Activated naive CD8-positive, alpha-beta T cell treated with anti-CD3 and anti-CD28 coated beads for 36 hours (primary cell): ENCODE data around the gene RAB29. TPM values are rescaled to one million over a fixed set of nuclear protein-coding genes. Genes with fewer than 3 reads are reported as not detected.

ENCODE experiments used
- DNase-seq: peaks from one replicate; pipeline ENCODE4 v3.0.0; 2021
- H3K27ac Mint-ChIP-seq: one replicate; pipeline ENCODE4 v1.8.0; 2022; ENCODE audit warnings: mild to moderate bottlenecking, moderate library complexity, mixed read lengths
- H3K27me3 Mint-ChIP-seq: one replicate; pipeline ENCODE4 v1.8.0; 2022; ENCODE audit warnings: mild to moderate bottlenecking, mixed read lengths
- H3K36me3 Mint-ChIP-seq: one replicate; pipeline ENCODE4 v1.8.0; 2021; ENCODE audit warnings: mild to moderate bottlenecking, mixed read lengths
- H3K4me1 Mint-ChIP-seq: one replicate; pipeline ENCODE4 v1.8.0; 2021; ENCODE audit warnings: mixed read lengths
- H3K4me3 Mint-ChIP-seq: one replicate; pipeline ENCODE4 v1.8.0; 2022; ENCODE audit warnings: mild to moderate bottlenecking, moderate library complexity, mixed read lengths
- H3K9me3 Mint-ChIP-seq: one replicate; pipeline ENCODE4 v1.8.0; 2022; ENCODE audit warnings: mixed read lengths
- total RNA-seq, 2 experiments: library from RNA; stranded (reverse); gene quantifications; one replicate each; pipeline ENCODE4 v1.2.3, GENCODE V29; 2021

Gene RAB29
- total RNA-seq, 2 experiments from 2014 or later = 31.0 to 31.7 TPM

DNA sequence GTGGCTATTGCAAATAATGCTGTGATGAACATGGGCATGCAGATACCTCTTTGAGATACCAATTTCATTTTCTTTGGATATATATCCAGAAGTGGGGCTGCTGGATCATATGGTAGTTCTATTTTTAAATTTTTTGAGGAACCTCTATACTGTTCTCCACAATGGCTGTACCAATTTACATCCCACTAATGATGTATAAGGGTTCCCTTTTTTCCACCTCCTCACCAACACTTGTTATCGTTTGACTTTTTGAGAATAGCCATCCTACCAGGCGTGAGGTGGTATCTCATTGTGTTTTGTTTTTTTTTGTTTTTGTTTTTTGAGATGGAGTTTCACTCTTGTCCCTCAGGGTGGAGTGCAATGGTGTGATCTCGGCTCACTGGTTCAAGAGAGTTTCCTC lies 18.7 kb downstream of the RAB29 start:
- no peak overlapping the region for H3K4me3 Mint-ChIP-seq
- H3K9me3 Mint-ChIP-seq = no peaks in the 10 kb centered on the region
- no peak overlapping the region for H3K27ac Mint-ChIP-seq
- H3K4me1 Mint-ChIP-seq = no peaks in the 10 kb centered on the region
- no peaks in the 10 kb centered on the region for H3K36me3 Mint-ChIP-seq
- DNase-seq = no peak
- H3K27me3 Mint-ChIP-seq = no peaks in the 10 kb centered on the region

DNA sequence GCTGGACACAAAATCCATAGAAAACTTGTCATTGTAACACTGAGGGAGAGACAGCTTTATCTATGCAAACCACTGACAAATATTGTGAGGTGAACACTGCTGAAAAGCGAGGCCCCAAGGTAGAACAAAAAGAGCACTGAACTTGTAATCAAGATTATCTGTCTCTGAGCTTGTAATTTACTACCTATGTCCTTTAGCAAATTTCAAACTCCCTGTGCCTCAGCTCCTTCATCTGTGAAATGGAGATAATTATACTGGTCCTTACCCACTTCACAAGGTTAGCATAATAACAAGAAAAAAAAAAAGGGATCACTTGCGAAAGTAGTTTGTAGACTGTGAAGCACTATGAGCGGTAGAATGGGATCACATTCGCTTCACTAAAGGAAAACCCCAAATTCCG lies 20.4 kb downstream of the RAB29 start:
- Mint-ChIP-seq H3K4me3 (no peak overlapping the region), H3K4me1 (peaks cover 10% of the 10 kb centered on the region), H3K36me3 (peaks cover 2% of the 10 kb centered on the region), H3K27ac (no peak overlapping the region), H3K9me3 (peaks cover 1% of the 10 kb centered on the region), H3K27me3 (peaks cover 4% of the 10 kb centered on the region)
- no peak for DNase-seq

DNA sequence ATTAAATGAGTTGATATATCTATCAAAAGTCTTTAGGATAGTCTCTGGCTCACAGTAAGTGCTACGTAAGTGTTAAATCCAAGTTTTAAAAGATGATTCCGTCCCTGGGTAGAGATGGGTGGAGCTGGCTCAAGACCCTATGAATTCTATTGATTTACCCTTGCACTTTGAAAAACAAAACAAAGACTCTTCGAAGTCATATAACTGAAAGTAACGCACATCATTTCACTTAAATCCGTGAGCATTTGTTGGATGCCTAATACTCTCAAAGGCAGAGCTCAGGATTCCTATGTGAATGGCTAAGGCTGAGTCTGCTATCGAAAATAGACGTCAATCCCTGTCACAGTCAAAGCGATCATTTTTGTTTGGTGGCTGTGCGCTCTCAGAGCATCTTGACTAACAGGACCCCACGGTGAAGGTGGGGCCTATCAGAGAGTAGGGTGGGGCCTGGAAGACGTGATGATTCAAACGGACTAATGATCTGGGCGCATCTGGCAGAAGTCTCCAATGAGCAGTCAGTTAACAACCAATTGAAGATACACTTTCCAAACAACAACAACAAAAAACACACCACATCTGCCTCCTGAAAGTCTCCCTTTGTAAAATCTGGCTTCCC lies 24.1 kb downstream of the RAB29 start:
- no peak for DNase-seq
- Mint-ChIP-seq H3K4me1 (peaks cover 30% of the 10 kb centered on the region), H3K36me3 (peaks cover 26% of the 10 kb centered on the region), H3K9me3 (peaks cover 1% of the 10 kb centered on the region), H3K27me3 (peaks cover 4% of the 10 kb centered on the region), H3K4me3 (peak overlapping the region; percentile 88), H3K27ac (peak overlapping the region; percentile 98)

DNA sequence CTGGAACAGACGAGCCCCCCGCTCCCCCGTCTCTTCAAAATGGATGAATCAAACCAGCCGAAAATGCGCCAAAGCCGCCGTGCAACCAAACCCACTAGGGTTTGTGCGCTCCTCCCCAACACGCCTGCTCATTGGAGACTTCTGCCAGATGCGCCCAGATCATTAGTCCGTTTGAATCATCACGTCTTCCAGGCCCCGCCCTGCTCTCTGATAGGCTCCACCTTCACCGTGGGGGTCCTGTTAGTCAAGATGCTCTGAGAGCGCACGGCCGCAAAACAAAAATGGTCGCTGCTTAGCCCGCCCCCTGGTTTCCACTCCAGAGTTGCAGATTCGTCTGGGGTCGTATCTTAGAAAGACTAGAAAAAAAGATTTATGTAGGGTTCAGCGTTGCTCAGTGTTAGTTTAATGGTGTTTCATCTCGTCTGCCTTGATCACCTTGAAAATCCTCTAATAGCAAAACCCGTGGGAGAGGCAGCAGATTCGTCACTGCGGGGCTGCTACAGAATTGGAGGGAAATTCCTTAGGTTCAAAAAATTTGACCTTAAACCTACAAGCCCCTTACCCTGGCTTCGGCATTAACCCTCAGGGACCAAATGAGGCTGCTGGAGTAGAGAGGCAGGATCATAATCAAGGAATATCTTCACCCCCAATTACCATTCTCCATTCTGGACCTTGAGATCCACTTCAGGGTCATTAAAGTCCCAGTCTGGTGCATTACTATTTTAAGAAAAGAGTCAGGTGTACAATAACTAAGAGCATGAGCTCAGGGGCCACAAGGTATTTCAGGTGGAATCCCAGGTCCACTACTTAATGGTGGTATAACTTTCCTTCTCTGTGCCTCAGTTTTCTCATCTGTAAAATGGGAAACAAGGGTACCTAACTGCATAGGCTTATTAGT lies 24.9 kb downstream of the RAB29 start, which contains the start of gene NUCKS1:
Gene NUCKS1 (minus strand): TSS at position 45 of the 898 bp plus-strand sequence. CDS start 209 bp downstream, outside the sequence.
- Mint-ChIP-seq H3K4me1 (peaks cover 32% of the 10 kb centered on the region), H3K27me3 (peaks cover 4% of the 10 kb centered on the region), H3K4me3 (peak within 1 kb of the TSS; percentile 95), H3K27ac (peak within 1 kb of the TSS; percentile 98), H3K9me3 (peaks cover 1% of the 10 kb centered on the region), H3K36me3 (peaks cover 28% of the 10 kb centered on the region)
- DNase-seq = peak; percentile 96

DNA sequence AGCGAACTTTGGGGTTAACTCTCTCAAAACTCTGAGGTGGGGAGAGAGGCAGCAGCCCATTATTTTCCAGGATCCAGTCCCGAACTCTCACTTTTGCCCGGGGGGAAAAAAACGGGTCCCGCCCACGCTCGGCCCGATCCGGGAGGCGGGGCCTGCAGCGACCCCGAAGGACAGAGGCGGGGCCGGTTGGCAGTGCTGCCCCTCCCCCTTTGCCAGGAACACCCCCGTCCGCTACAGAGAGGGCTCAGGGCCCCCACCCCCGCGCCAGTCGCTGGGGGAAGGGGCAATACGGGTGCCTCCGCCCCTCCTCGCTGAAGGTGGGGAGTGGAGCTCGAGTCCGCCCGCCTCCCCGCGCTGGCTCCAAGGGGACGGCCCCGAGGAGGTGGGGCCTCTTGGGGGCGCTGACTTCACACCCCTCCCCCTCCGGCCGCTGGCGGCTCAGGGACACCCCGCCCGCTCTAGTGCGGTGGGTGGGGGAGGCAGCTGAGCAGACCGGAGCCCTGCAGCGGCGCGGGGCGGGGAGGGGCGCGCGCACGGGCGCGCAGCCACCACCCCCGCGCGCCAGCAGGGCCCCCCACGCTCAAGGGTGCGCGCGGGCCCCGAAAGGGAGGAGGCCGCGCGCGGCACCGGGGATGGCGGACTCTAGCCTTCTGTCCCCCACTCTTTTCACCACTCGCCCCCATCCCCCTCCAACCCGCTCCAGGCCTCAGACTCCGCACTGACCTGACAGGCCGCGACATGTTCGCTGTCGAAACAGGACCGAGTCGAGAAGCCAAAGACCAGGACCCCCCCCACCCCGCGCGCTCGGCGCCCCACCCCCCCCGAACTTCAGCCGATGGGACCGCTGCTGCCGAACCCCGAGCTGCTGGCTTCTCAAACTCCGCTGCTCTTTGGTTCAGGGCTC lies 25.8 kb downstream of the RAB29 start:
- peaks cover 4% of the 10 kb centered on the region for H3K27me3 Mint-ChIP-seq
- H3K27ac Mint-ChIP-seq = peak overlapping the region; percentile 98
- H3K36me3 Mint-ChIP-seq = peaks cover 28% of the 10 kb centered on the region
- H3K9me3 Mint-ChIP-seq = peaks cover 1% of the 10 kb centered on the region
- peak; percentile 100 for DNase-seq
- H3K4me1 Mint-ChIP-seq = peaks cover 39% of the 10 kb centered on the region
- peak overlapping the region; percentile 95 for H3K4me3 Mint-ChIP-seq

DNA sequence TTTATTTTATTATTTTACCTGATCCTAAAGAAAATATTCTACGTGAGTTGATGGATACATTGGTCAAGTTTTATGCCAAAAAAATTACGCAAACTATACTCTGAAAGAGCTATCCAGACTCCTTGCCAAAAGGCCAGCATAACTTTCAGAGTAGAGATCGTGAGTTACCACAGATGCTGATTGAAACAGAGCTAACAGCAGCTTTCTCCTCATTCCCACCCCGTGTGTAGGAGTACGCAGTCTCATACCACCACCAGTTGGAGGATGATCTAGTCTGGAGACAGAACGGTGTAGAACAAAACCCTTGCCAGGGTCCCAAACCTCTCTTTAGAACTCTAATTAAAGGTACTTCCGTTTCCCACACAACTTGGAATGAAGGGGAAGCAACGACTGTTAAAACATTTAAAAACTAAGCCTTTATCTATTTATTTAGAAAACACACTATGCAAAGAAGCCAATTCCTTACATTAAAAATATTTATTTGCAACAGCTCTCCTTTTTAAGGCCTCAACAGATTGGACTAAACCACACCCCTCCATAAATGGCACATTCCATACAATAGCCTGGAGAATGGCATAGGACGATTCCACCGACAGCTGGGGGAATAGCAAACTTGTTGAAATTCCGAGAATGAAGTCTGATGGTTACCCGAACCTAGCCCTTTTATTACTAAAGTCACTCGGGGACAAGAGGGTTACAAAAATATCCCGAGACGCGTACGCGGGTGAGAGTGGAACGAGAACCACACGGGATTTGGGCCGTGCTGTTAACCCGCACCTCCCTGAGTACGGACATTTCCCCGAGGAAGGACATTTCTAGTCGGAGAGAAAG lies 26.7 kb downstream of the RAB29 start:
- Mint-ChIP-seq H3K27me3 (peaks cover 4% of the 10 kb centered on the region), H3K9me3 (peaks cover 1% of the 10 kb centered on the region), H3K27ac (peak overlapping the region; percentile 86), H3K36me3 (peaks cover 33% of the 10 kb centered on the region), H3K4me3 (peak overlapping the region; percentile 95), H3K4me1 (peaks cover 46% of the 10 kb centered on the region)
- DNase-seq = peak; percentile 28

DNA sequence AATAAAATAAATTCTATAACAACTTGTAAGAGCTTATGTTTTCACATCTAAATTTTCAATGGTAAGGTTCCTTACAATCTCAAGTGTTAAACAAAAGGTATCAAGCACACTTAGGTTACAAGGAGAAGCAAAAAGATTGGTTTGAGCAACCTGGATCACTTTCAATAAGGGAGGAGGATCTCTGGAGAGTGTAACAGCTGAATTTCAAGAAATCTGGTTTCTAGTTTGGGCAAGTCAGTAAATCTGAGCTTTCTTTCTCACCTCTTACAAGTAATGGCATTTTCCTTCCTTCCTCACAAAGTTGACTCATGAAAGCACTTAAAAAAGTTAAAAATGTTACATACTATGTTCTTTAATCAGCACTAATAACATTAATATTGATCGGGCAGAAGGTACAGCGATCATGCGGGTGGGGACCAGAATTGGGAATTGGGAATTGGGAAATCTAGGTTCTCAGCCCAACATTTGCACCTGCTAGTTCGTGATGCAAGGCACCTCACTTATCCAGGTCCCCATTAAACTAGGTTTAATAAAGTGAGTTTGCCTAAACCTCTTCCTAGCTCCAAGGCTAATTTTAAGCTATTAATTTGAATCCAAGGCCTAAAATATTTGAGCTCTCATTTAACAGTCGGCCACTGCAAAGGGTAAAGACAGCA lies 28.4 kb downstream of the RAB29 start:
- DNase-seq = no peak
- H3K36me3 Mint-ChIP-seq = peaks cover 33% of the 10 kb centered on the region
- peaks cover 58% of the 10 kb centered on the region for H3K4me1 Mint-ChIP-seq
- peak overlapping the region; percentile 54 for H3K4me3 Mint-ChIP-seq
- peaks cover 4% of the 10 kb centered on the region for H3K27me3 Mint-ChIP-seq
- H3K9me3 Mint-ChIP-seq = peaks cover 1% of the 10 kb centered on the region
- peak overlapping the region; percentile 55 for H3K27ac Mint-ChIP-seq

DNA sequence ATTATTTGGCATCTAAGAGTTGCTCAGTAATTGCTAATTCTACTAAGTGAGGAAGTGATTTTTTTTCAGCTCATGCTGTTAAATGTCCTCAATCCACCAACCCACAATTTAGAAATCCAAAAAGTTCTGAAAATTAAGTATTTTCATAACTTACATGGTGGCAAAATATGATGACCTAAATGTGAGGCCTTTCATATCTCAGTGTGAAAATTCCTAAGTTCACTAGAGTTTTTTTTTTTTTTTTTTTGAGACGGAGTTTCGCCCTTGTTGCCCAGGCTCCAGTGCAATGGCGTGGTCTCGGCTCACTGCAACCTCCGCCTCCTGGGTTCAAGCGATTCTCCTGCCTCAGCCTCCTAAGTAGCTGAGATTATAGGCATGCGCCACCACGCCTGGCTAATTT lies 30.9 kb downstream of the RAB29 start:
- Mint-ChIP-seq H3K27ac (peak overlapping the region; percentile 60), H3K4me1 (peaks cover 53% of the 10 kb centered on the region), H3K4me3 (no peak overlapping the region), H3K9me3 (no peaks in the 10 kb centered on the region), H3K27me3 (no peaks in the 10 kb centered on the region), H3K36me3 (peaks cover 35% of the 10 kb centered on the region)
- DNase-seq = no peak

DNA sequence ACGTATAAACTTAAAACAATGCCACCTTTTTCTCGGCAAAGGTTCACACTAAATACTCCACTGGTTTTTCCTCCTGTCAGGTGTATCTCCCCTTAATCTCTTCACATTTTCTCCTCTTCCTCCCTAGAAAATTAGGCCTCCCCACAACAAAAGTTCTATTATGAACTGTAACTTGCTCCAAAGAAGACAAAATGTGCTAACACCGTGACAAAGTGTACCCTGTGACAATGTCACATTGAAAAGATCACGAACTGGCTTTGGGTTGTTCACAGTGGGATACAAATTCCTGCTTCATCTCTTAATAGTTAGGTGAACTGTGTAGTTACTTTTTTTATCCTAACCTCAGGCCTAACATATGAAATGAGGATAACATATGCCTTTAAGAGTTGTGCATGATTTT lies 31.3 kb downstream of the RAB29 start:
- H3K36me3 Mint-ChIP-seq = peaks cover 37% of the 10 kb centered on the region
- no peaks in the 10 kb centered on the region for H3K27me3 Mint-ChIP-seq
- no peak overlapping the region for H3K4me3 Mint-ChIP-seq
- peak overlapping the region; percentile 60 for H3K27ac Mint-ChIP-seq
- DNase-seq = no peak
- H3K4me1 Mint-ChIP-seq = peaks cover 56% of the 10 kb centered on the region
- no peaks in the 10 kb centered on the region for H3K9me3 Mint-ChIP-seq

DNA sequence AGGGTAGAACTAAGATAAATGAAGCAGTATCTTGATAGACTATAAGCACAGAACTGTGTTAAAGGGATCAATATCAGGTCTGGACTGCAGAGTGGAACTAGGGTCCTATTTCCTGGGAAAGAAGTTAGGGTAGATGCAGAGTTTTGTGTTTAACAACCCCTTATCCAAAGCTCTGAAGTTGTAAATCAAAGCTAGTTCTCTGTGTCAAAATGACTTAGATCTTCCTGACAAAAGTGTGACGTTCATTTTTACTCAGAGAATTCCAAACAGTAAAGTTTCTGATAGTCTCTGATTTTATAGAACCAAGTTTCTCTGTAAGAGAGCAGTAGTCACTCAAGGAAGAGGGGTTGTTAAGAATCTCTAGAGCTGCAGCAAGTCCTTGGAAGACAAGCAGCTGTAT lies 33.6 kb downstream of the RAB29 start:
- H3K9me3 Mint-ChIP-seq = no peaks in the 10 kb centered on the region
- no peaks in the 10 kb centered on the region for H3K27me3 Mint-ChIP-seq
- H3K4me1 Mint-ChIP-seq = peaks cover 47% of the 10 kb centered on the region
- H3K27ac Mint-ChIP-seq = peak overlapping the region; percentile 38
- no peak for DNase-seq
- H3K36me3 Mint-ChIP-seq = peaks cover 22% of the 10 kb centered on the region
- H3K4me3 Mint-ChIP-seq = no peak overlapping the region

DNA sequence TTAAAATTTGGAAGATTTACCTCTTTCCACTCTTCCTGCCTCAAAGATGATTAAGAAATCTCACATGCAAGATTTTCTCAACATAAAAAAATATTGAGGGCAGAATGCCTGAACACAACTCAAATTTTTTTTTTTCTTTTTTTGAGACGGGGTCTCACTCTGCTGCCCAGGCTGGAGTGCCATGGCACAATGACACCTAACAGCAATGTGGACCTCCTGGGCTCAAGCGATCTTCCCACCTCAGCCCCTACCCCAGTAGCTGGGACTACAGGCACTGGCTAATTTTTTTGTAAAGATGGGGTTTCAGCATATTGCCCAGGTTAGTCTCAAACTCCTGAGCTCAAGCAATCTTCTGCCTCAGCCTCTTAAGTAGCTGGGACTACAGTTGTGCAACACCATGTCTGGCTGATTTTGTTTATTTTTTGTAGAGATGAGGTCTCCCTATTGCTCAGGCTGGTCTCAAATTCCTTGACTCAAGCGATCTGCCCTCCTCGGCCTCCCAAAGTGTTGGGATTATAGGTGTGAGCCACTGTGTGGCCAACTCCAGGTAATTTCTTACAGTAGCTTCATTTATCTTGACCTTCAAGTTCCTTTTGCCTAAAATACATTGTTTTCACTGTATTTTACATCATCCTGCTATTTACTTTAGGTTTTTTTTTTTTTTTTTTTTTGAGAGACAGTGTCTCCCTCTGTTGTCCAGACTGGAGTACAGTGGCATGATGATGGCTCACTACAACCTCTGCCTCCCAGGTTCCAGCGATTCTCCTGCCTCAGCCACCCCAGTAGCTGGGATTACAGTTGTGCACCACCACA lies 35.7 kb downstream of the RAB29 start:
- no peak overlapping the region for H3K4me3 Mint-ChIP-seq
- no peaks in the 10 kb centered on the region for H3K9me3 Mint-ChIP-seq
- H3K36me3 Mint-ChIP-seq = peaks cover 26% of the 10 kb centered on the region
- H3K27ac Mint-ChIP-seq = no peak overlapping the region
- peaks cover 44% of the 10 kb centered on the region for H3K4me1 Mint-ChIP-seq
- H3K27me3 Mint-ChIP-seq = no peaks in the 10 kb centered on the region
- DNase-seq = no peak

DNA sequence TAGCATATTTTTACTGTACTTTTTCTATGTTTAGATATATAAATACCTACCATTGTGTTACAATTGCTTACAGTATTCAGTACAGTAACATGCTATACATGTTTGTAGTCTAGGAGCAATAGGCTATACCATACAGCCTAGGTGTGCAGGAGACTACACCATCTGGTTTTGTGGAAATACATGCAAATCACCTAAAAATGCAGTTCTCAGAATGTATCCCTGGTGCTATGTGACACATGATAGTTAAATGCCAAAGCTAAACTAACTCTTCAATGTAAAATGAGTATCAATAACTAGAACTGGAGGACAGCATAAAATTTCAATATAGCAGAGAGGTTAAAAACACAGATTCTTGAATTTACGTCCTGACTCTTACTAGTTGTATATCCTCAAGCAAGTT lies 40.1 kb downstream of the RAB29 start:
- Mint-ChIP-seq H3K4me1 (peaks cover 37% of the 10 kb centered on the region), H3K36me3 (peaks cover 30% of the 10 kb centered on the region), H3K4me3 (no peak overlapping the region), H3K27ac (no peak overlapping the region), H3K27me3 (no peaks in the 10 kb centered on the region), H3K9me3 (no peaks in the 10 kb centered on the region)
- no peak for DNase-seq
